Panc1 (cell line): ENCODE measurements around the gene OSBP2. TPM values are rescaled to one million over a fixed set of nuclear protein-coding genes. Genes with fewer than 3 reads are reported as not detected.

ENCODE experiments used
- ATAC-seq: fragments of 200-7000 bp; cut with Tn5 transposase; 2 replicates; pipeline ENCODE4 v1.9.1; 2020; ENCODE audit warnings: mild to moderate bottlenecking, moderate library complexity
- BruUV-seq: library from RNA; stranded (reverse); fragments of 400-500 nt; replicated peaks from 2 replicates; lab custom pipeline; 2021; lab: Mats Ljungman, UMichigan
- CTCF ChIA-PET: fragments of 300-600 bp; sonication (Branson Sonifier 250); formaldehyde crosslinking; loops from one replicate; lab custom pipeline; 2022; ENCODE audit warnings: antibody characterized with exemption; lab: Charles Lee
- POLR2A ChIA-PET: fragments of 300-600 bp; sonication (Branson Sonifier 250); formaldehyde crosslinking; loops from one replicate; lab custom pipeline; 2022; ENCODE audit warnings: antibody characterized with exemption; lab: Charles Lee
- DNase-seq: peaks from one replicate; pipeline ENCODE4 v3.0.0-alpha.2; 2010; ENCODE audit warnings: low read depth, low spot score
- H3K27ac ChIP-seq: 2 replicates; pipeline ENCODE4 v1.5.1; 2011; ENCODE audit warnings: mild to moderate bottlenecking, low read length, inconsistent platforms
- H3K27me3 ChIP-seq: fragments of 200-500 bp; sonication (Bioruptor generic); 2 replicates; pipeline ENCODE4 v1.6.0; 2014; ENCODE audit warnings: low read length, inconsistent platforms; ENCODE audit not compliant: control insufficient read depth, insufficient read depth
- H3K36me3 ChIP-seq: fragments of 200-500 bp; sonication (Bioruptor generic); 2 replicates; pipeline ENCODE4 v1.5.1; 2014; ENCODE audit warnings: inconsistent platforms, mild to moderate bottlenecking, low read length, moderate library complexity; ENCODE audit not compliant: control insufficient read depth, insufficient read depth
- H3K4me1 ChIP-seq: 2 replicates; pipeline ENCODE4 v1.5.1; 2011; ENCODE audit warnings: inconsistent platforms, mild to moderate bottlenecking, low read length, moderate library complexity; ENCODE audit not compliant: control insufficient read depth, insufficient read depth
- H3K4me3 ChIP-seq, 2 experiments: 2 replicates each; pipeline ENCODE4 v1.5.1; 2011 to 2012; ENCODE audit warnings: low read depth in 2 of 2, low read length in 2 of 2, mild to moderate bottlenecking in 2 of 2, inconsistent platforms in 1 of 2, moderate library complexity in 1 of 2
- H3K9me3 ChIP-seq: fragments of 200-500 bp; sonication (Bioruptor generic); 2 replicates; pipeline ENCODE4 v1.5.1; 2014; ENCODE audit warnings: low read depth, mild to moderate bottlenecking, inconsistent platforms, low read length, moderate library complexity; ENCODE audit not compliant: control insufficient read depth, insufficient read depth
- POLR2AphosphoS5 ChIP-seq: IDR thresholded peaks from 2 replicates; pipeline ENCODE4 v1.6.1; 2012; ENCODE audit warnings: mild to moderate bottlenecking, low read depth, low read length, moderate library complexity
- REST ChIP-seq, 2 experiments: IDR thresholded peaks; 2 replicates each; pipeline ENCODE4 v1.6.1; 2011 to 2012; ENCODE audit warnings: low read depth in 2 of 2, control low read depth in 1 of 2, low read length in 1 of 2, mild to moderate bottlenecking in 1 of 2, moderate library complexity in 1 of 2; ENCODE audit not compliant: insufficient read depth in 1 of 2
- SIN3A ChIP-seq: IDR thresholded peaks from 2 replicates; pipeline ENCODE4 v1.6.1; 2012; ENCODE audit warnings: low read depth, mild to moderate bottlenecking, low read length, moderate library complexity, borderline replicate concordance; ENCODE audit not compliant: insufficient read depth
- TCF7L2 ChIP-seq: IDR thresholded peaks from 2 replicates; pipeline ENCODE4 v1.6.1; 2011; ENCODE audit warnings: mild to moderate bottlenecking, low read depth, low read length, inconsistent platforms
- in situ Hi-C: cut with HindIII; loops from 2 replicates; pipeline ENCODE4 v1.10.0; 2016; ENCODE audit warnings: low sequenced_read_pairs, low pct_unique_long_range_greater_than_20kb
- intact Hi-C: fragments of 100-400 bp; cut with micrococcal nuclease; formaldehyde crosslinking; loops from one replicate; pipeline ENCODE4 v1.10.0; 2022; ENCODE audit not compliant: unreplicated experiment
- total RNA-seq: library from RNA; stranded (reverse); gene quantifications from one replicate; pipeline ENCODE4 v1.2.1, GENCODE V29; 2021; ENCODE audit not compliant: unreplicated experiment
- TF ChIP-seq, protein P1 (sequence below): fragments of 450-650 bp; IDR thresholded peaks from 2 replicates; pipeline ENCODE4 v1.5.1; 2017; ENCODE audit warnings: mild to moderate bottlenecking

OSBP2 gene
- total RNA-seq, 1 experiment from 2014 or later: 4.7 TPM

- BruUV-seq: no TSS peak
- DNase-seq (no peak), ATAC-seq (no peak)
- no peak overlapping the region for H3K4me3 ChIP-seq
- H3K27ac ChIP-seq: no peak overlapping the region
- POLR2A ChIA-PET: no interaction called here
- no peak for TF ChIP-seq TCF7L2
- no peak for TF ChIP-seq REST (IDR thresholded peaks at IDR 0.05; ENCODE audit: insufficient read depth in 1 of 2, low read depth in 2 of 2, low read length in 1 of 2)
- TF ChIP-seq POLR2AphosphoS5: no peak
- no peak for TF ChIP-seq SIN3A
- CTCF ChIA-PET: interaction anchor here (0.5 to 0.7 kb wide), 3 partner anchors 15 to 280 kb away, joined by 3 to 11 read pairs (median 6); no protein-coding TSS in a partner anchor
- H3K4me1 ChIP-seq: no peaks in the 10 kb centered on the region
- no peaks in the 10 kb centered on the region for H3K27me3 ChIP-seq
- H3K36me3 ChIP-seq: no peaks in the 10 kb centered on the region
- intact Hi-C loops: no loop called here
- no peaks in the 10 kb centered on the region for H3K9me3 ChIP-seq
- in situ Hi-C loops: no loop called here
These were observed 83.6 kb downstream of the OSBP2 start for GRCh38 chr22:30778261-30778660.

DNA sequence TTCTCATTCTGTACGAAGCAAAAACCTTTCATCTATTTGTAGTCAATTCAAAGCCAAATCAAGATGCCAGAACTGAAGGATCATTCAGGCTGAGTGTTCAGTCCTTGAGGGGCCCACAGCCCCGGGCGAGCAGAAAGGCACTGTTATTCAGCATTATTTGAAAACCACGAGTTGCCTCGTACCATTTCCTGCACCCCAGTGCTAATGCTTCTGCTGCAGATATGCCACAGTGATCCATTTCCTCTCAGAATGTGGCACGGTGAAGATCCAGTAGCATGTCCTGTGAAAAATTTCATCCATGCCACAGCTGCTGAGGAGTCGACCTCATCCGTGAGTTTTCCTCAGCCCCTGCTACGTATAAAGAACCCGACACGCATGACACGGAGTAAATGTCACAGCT is 85.4 kb downstream of the OSBP2 start:
- in situ Hi-C loops (no loop called here), intact Hi-C loops (no loop called here)
- Histone ChIP-seq H3K4me1 (no peaks in the 10 kb centered on the region), H3K27ac (no peak overlapping the region), H3K9me3 (no peaks in the 10 kb centered on the region), H3K4me3 (no peak overlapping the region), H3K27me3 (no peaks in the 10 kb centered on the region), H3K36me3 (no peaks in the 10 kb centered on the region)
- TF ChIP-seq, protein P1, sequence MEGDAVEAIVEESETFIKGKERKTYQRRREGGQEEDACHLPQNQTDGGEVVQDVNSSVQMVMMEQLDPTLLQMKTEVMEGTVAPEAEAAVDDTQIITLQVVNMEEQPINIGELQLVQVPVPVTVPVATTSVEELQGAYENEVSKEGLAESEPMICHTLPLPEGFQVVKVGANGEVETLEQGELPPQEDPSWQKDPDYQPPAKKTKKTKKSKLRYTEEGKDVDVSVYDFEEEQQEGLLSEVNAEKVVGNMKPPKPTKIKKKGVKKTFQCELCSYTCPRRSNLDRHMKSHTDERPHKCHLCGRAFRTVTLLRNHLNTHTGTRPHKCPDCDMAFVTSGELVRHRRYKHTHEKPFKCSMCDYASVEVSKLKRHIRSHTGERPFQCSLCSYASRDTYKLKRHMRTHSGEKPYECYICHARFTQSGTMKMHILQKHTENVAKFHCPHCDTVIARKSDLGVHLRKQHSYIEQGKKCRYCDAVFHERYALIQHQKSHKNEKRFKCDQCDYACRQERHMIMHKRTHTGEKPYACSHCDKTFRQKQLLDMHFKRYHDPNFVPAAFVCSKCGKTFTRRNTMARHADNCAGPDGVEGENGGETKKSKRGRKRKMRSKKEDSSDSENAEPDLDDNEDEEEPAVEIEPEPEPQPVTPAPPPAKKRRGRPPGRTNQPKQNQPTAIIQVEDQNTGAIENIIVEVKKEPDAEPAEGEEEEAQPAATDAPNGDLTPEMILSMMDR: no peak
- TF ChIP-seq SIN3A (no peak), REST (IDR thresholded peaks at IDR 0.05; ENCODE audit: insufficient read depth in 1 of 2, low read depth in 2 of 2, low read length in 1 of 2) (no peak), POLR2AphosphoS5 (no peak), TCF7L2 (no peak)
- POLR2A ChIA-PET: no interaction called here
- no TSS peak for BruUV-seq
- DNase-seq: no peak
- ATAC-seq: no peak
- CTCF ChIA-PET: no interaction called here
